HepG2 (cell line): ENCODE measurements around the gene PTCH1.

Experiments
- EP300 ChIP-seq, 3 experiments: sonication (generic) in 1 of 3; formaldehyde crosslinking in 1 of 3; IDR thresholded peaks; 2 replicates each; pipeline versions ENCODE4 v1.5.1 to v1.6.1; 2011 to 2020; ENCODE audit warnings: low read depth in 2 of 3, low read length in 2 of 3, borderline replicate concordance in 1 of 3, improper control_type of control experiment in 1 of 3, mild to moderate bottlenecking in 1 of 3, missing genetic modification reagents in 1 of 3, moderate library complexity in 1 of 3
- ERF ChIP-seq: IDR thresholded peaks from 2 replicates; pipeline ENCODE4 v1.6.1; 2018; ENCODE audit warnings: missing biosample characterization, missing genetic modification reagents
- FOSL2 ChIP-seq: sonication (generic); formaldehyde crosslinking; IDR thresholded peaks from 2 replicates; pipeline ENCODE4 v1.4.0; 2020; ENCODE audit warnings: missing genetic modification reagents
- MTF1 ChIP-seq: sonication (generic); formaldehyde crosslinking; IDR thresholded peaks from 2 replicates; pipeline ENCODE4 v1.5.0; 2020; ENCODE audit warnings: missing genetic modification reagents
- POLR2AphosphoS5 ChIP-seq: IDR thresholded peaks from 2 replicates; pipeline ENCODE4 v1.6.1; 2012; ENCODE audit warnings: low read depth, low read length
- RFX5 ChIP-seq: IDR thresholded peaks from 2 replicates; pipeline ENCODE4 v1.6.1; 2011; ENCODE audit warnings: low read depth, low read length, improper control_type of control experiment
- TCF12 ChIP-seq, 2 experiments: fragments of 450-650 bp in 1 of 2; sonication (generic) in 1 of 2; formaldehyde crosslinking in 1 of 2; IDR thresholded peaks; 2 replicates each; pipeline versions ENCODE4 v1.6.1 to v1.8.0; 2017 to 2022; ENCODE audit warnings: antibody characterized with exemption in 1 of 2, mild to moderate bottlenecking in 1 of 2, missing genetic modification reagents in 1 of 2, moderate library complexity in 1 of 2
- ZBTB7A ChIP-seq: sonication (generic); formaldehyde crosslinking; IDR thresholded peaks from 2 replicates; pipeline ENCODE4 v1.8.0; 2022; ENCODE audit warnings: mild to moderate bottlenecking, missing genetic modification reagents
- ZKSCAN8 ChIP-seq: IDR thresholded peaks from 2 replicates; pipeline ENCODE4 v1.6.1; 2016; ENCODE audit warnings: borderline replicate concordance, missing genetic modification reagents, missing compliant biosample characterization
- ZNF274 ChIP-seq: sonication (generic); formaldehyde crosslinking; IDR thresholded peaks from 2 replicates; pipeline ENCODE4 v1.5.1; 2020; ENCODE audit warnings: mild to moderate bottlenecking, missing genetic modification reagents
- TF ChIP-seq, protein P1 (sequence below): sonication (generic); formaldehyde crosslinking; IDR thresholded peaks from 2 replicates; pipeline ENCODE4 v1.4.0; 2020; ENCODE audit warnings: missing genetic modification reagents, borderline replicate concordance
- TF ChIP-seq, protein P2 (sequence below): sonication (generic); formaldehyde crosslinking; IDR thresholded peaks from 2 replicates; pipeline ENCODE4 v1.5.0; 2020; ENCODE audit warnings: mild to moderate bottlenecking, missing genetic modification reagents, moderate library complexity
- TF ChIP-seq, protein P3 (sequence below), 2 experiments: IDR thresholded peaks; 2 replicates each; pipeline ENCODE4 v1.6.1; 2011 to 2012; ENCODE audit warnings: low read length in 2 of 2, borderline replicate concordance in 1 of 2, low read depth in 1 of 2, mild to moderate bottlenecking in 1 of 2, moderate library complexity in 1 of 2
- TF ChIP-seq, protein P4 (sequence below): IDR thresholded peaks from 2 replicates; pipeline ENCODE4 v1.6.1; 2016; ENCODE audit warnings: missing biosample characterization, missing genetic modification reagents, low read depth

DNA sequence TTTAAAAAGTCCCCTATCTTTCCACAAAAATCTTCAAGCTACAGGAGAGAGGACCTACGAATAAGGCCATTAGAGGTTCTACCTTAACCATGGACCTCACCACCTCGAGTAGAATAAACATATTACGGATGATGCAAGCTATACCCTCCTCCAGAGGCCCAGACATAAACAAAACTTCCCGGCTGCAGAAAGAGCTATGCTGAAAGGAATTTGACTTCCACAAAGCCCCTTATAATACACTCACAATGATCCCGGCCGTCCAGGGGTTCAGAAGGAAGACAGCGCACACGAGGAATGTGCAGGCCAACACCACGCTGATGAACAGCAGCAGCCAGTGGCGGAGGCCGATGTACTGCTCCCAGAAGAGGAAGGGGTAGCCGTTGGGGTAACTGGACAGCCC is 59.0 kb downstream of the PTCH1 start:
- TF ChIP-seq ZKSCAN8 (CRISPR knock-in tag) = no peak
- no peak for TF ChIP-seq ZBTB7A (CRISPR knock-in tag)
- no peak for TF ChIP-seq ZNF274 (CRISPR knock-in tag)
- TF ChIP-seq POLR2AphosphoS5 = no peak
- TF ChIP-seq, protein P1, sequence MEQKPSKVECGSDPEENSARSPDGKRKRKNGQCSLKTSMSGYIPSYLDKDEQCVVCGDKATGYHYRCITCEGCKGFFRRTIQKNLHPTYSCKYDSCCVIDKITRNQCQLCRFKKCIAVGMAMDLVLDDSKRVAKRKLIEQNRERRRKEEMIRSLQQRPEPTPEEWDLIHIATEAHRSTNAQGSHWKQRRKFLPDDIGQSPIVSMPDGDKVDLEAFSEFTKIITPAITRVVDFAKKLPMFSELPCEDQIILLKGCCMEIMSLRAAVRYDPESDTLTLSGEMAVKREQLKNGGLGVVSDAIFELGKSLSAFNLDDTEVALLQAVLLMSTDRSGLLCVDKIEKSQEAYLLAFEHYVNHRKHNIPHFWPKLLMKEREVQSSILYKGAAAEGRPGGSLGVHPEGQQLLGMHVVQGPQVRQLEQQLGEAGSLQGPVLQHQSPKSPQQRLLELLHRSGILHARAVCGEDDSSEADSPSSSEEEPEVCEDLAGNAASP (CRISPR knock-in tag) = no peak
- no peak for TF ChIP-seq TCF12 (IDR thresholded peaks at IDR 0.05)
- no peak for TF ChIP-seq TCF12 (CRISPR knock-in tag; IDR thresholded peaks at IDR 0.05)
- no peak for TF ChIP-seq RFX5
- TF ChIP-seq, protein P2, sequence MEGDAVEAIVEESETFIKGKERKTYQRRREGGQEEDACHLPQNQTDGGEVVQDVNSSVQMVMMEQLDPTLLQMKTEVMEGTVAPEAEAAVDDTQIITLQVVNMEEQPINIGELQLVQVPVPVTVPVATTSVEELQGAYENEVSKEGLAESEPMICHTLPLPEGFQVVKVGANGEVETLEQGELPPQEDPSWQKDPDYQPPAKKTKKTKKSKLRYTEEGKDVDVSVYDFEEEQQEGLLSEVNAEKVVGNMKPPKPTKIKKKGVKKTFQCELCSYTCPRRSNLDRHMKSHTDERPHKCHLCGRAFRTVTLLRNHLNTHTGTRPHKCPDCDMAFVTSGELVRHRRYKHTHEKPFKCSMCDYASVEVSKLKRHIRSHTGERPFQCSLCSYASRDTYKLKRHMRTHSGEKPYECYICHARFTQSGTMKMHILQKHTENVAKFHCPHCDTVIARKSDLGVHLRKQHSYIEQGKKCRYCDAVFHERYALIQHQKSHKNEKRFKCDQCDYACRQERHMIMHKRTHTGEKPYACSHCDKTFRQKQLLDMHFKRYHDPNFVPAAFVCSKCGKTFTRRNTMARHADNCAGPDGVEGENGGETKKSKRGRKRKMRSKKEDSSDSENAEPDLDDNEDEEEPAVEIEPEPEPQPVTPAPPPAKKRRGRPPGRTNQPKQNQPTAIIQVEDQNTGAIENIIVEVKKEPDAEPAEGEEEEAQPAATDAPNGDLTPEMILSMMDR (CRISPR knock-in tag) = no peak
- no peak for TF ChIP-seq EP300 (IDR thresholded peaks at IDR 0.05; ENCODE audit: low read depth in 2 of 2, low read length in 2 of 2)
- no peak for TF ChIP-seq EP300 (CRISPR knock-in tag; IDR thresholded peaks at IDR 0.05; ENCODE audit: borderline replicate concordance)
- TF ChIP-seq, protein P3, sequence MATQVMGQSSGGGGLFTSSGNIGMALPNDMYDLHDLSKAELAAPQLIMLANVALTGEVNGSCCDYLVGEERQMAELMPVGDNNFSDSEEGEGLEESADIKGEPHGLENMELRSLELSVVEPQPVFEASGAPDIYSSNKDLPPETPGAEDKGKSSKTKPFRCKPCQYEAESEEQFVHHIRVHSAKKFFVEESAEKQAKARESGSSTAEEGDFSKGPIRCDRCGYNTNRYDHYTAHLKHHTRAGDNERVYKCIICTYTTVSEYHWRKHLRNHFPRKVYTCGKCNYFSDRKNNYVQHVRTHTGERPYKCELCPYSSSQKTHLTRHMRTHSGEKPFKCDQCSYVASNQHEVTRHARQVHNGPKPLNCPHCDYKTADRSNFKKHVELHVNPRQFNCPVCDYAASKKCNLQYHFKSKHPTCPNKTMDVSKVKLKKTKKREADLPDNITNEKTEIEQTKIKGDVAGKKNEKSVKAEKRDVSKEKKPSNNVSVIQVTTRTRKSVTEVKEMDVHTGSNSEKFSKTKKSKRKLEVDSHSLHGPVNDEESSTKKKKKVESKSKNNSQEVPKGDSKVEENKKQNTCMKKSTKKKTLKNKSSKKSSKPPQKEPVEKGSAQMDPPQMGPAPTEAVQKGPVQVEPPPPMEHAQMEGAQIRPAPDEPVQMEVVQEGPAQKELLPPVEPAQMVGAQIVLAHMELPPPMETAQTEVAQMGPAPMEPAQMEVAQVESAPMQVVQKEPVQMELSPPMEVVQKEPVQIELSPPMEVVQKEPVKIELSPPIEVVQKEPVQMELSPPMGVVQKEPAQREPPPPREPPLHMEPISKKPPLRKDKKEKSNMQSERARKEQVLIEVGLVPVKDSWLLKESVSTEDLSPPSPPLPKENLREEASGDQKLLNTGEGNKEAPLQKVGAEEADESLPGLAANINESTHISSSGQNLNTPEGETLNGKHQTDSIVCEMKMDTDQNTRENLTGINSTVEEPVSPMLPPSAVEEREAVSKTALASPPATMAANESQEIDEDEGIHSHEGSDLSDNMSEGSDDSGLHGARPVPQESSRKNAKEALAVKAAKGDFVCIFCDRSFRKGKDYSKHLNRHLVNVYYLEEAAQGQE (IDR thresholded peaks at IDR 0.05; ENCODE audit: borderline replicate concordance in 1 of 2, low read depth in 1 of 2, low read length in 2 of 2) = no peak
- no peak for TF ChIP-seq MTF1 (CRISPR knock-in tag)
- TF ChIP-seq, protein P4, sequence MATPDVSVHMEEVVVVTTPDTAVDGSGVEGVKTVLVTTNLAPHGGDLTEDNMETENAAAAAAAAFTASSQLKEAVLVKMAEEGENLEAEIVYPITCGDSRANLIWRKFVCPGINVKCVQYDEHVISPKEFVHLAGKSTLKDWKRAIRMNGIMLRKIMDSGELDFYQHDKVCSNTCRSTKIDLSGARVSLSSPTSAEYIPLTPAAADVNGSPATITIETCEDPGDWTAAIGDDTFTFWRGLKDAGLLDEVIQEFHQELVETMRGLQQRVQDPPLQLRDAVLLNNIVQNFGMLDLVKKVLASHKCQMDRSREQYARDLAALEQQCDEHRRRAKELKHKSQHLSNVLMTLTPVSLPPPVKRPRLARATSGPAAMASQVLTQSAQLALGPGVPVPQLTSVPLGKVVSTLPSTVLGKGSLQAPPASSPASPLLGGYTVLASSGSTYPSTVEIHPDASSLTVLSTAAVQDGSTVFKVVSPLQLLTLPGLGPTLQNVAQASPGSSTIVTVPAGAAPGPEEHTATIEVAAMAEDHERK (CRISPR knock-in tag) = no peak
- no peak for TF ChIP-seq ERF (CRISPR knock-in tag)
- no peak for TF ChIP-seq FOSL2 (CRISPR knock-in tag)
